Hepatocyte (in vitro differentiated cells): Measurements from ENCODE around the gene RTCB.

Experiments
- CTCF ChIP-seq: fragments of 200-600 bp; sonication (generic); IDR thresholded peaks from 2 replicates; pipeline ENCODE4 v1.5.1; 2016; ENCODE audit warnings: antibody characterized with exemption, mild to moderate bottlenecking; ENCODE audit not compliant: poor library complexity
- EZH2 ChIP-seq: fragments of 200-600 bp; sonication (generic); IDR thresholded peaks from 2 replicates; pipeline ENCODE4 v1.6.1; 2016; ENCODE audit warnings: antibody characterized with exemption, mild to moderate bottlenecking, borderline replicate concordance
- EZH2phosphoT487 ChIP-seq: fragments of 200-600 bp; sonication (generic); IDR thresholded peaks from one replicate; pipeline ENCODE4 v1.6.1; 2018; ENCODE audit warnings: antibody characterized with exemption, mild to moderate bottlenecking, low read depth, moderate library complexity; ENCODE audit not compliant: unreplicated experiment, severe bottlenecking

DNA sequence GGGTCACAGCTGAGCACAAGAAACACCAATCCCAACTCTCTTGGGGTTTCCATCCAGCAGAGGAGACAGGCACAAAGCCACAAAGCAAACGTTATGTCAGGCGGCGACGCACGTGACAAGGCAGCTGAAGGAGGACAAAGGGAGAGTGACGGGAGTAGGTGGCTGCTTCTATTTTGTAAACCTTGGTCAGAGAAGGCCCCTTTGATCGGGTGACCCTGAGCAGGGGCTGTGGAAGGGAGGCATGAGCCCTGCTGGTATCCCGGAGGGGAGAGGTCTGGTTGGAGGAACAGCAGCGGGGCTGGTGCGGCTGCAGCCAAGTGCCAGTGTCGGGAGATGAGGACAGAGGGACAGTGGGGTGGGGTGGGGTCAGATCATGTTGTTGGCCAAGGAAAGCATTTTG is 71.6 kb downstream of the RTCB start:
- no peak for TF ChIP-seq CTCF
- TF ChIP-seq EZH2phosphoT487, result no peak
- no peak for TF ChIP-seq EZH2
